GM19025 (cell line): ENCODE measurements around the gene ZDHHC14.

ENCODE experiments used
- ATAC-seq: cut with Tn5 transposase; IDR thresholded peaks from one replicate; pipeline ENCODE4 v1.9.1; 2021; ENCODE audit warnings: mild to moderate bottlenecking, low read depth, moderate library complexity; ENCODE audit not compliant: unreplicated experiment

Gene ZDHHC14

GRCh38 chr6:157651731-157652490 is 270.9 kb downstream of the ZDHHC14 start:
- no peak for ATAC-seq

DNA sequence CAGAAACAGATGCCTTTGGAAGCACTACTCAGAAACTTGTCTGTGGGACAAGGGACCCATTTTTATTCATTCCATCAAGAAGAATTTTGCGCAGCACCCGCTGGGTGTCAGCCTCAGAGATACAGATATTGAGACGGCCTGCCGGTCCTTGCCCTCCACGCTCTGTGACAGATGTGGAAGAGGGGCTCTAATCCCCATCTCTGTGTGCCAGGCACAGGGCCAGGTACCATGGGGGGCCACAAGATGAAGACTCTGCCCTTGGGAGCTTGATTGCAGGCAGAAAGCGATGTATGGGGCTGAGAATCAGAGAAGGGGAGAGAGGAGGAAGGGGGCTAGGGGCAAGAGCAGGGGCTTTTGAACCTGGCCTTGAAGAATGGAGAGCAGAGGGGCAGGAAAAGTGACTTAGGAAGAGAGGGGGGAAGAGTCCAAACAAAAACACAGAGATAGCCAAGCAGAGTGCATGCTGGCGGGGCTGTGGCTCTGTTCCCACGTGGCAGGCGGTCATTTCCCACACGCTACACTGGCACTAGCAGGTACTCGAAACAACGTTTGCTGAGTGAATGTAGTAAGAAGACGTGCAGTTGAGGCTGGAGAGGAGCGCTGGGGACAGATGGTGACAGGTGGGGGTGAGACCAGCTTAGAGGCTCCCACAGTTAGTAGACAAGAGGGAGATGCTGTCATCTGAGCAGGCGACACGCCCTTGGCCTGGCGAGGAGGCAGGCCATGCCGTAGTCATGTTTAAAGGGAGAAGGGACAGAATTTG is 271.8 kb downstream of the ZDHHC14 start:
- ATAC-seq = no peak

GRCh38 chr6:157653521-157653920 is 272.5 kb downstream of the ZDHHC14 start:
- no peak for ATAC-seq

DNA sequence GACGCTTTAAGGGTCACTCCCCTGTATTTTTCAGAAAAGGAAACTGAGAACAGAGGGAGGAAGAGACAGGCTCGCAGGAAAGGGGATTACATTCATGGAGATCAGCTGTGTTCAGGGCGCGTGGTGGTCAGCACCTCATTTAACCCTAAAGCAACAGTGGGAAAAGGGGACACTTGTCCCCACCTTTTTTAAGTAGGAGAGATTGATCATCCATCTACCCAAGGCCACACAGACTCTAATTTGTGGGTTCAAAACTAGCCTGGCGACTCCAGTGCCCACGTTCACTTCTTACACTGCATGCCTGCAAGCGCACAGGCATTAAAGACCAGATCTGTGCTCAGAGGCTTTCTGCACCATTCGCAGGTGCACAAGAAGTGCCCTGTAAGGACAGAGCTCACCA is 274.1 kb downstream of the ZDHHC14 start:
- no peak for ATAC-seq

DNA sequence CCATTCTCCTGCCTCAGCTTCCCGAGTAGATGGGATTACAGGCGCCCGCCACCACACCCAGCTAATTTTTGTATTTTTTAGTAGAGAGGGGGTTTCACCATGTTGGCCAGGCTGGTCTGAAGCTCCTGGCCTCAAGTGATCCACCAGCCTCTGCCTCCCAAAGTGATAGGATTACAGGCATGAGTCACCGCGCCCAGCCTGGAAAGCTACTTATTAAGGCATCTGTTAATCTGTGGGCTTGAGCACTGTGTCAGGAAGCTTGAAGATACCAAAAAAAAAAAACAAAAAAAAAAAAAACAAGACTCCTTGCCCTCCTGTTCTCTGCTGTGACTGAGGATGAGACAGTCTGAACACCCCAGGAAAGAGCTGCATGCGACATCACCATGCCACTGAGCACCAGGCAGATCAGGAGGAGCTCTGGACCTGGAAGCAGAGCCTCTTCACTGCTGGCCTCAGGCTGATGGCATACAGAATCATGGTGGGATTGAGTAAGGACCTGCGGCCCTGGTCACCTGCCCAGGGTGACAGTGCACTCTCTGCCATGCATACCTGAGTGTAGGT is 275.5 kb downstream of the ZDHHC14 start:
- no peak for ATAC-seq

- no peak for ATAC-seq
Measured at GRCh38 chr6:157657754-157658153, 276.8 kb downstream of the ZDHHC14 start.

DNA sequence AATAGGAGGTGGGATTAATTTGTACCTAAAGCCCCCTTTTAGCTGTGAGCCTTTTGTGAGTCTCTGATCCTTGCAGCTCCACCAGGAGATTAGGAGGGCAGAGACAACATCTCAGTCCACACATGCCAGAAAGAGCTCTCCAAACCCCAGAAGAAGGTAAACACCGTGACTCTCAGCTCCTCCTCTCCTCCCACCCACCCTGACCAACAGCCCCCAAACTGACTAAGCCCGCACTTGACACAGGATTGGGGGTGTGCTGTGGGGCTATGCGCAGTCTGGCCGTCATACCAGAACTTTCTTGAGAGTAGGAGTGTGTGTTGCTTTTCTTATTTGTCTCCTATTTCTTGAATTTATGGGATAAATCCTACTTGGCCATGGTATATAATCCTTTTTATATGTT is 277.3 kb downstream of the ZDHHC14 start:
- no peak for ATAC-seq

DNA sequence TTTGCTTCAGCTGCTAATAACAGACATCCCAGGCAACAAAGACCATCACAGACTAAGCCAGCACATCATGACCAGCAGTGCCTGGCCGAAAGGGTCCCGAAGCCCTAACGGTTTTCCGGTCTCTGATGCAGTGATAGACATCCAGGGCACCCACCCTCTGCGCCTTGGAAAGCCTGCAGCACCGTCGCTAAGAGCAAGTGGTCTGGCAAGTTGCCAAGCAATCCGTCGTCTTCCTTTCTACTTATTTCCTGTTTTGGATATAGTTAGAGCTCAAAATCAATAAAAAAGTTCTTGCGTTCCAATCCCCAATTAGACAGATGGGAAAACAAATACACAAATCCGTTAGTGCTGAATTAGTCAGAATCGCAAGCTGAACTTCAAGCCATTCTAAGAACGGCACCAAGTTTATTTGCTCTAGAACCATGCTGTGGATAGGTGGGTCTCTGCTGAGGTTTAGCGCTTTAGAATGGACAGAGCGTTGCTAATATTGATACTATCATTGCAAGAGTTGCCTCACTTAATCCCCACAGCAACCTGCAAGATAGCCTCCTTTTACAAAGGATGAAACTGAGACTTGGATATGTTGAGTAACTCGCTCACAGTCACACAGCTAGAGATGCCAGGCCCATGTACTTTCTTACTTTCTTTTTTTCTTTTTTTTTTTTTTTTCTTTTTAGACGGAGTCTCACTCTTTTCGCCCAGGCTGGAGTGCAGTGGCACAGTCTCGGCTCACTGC is 278.7 kb downstream of the ZDHHC14 start:
- ATAC-seq = no peak

- ATAC-seq = no peak
Measured at GRCh38 chr6:157660414-157660813, 279.4 kb downstream of the ZDHHC14 start.

GRCh38 chr6:157661652-157662051 is 280.7 kb downstream of the ZDHHC14 start:
- no peak for ATAC-seq

GRCh38 chr6:157663261-157663660 is 282.3 kb downstream of the ZDHHC14 start:
- ATAC-seq = no peak

DNA sequence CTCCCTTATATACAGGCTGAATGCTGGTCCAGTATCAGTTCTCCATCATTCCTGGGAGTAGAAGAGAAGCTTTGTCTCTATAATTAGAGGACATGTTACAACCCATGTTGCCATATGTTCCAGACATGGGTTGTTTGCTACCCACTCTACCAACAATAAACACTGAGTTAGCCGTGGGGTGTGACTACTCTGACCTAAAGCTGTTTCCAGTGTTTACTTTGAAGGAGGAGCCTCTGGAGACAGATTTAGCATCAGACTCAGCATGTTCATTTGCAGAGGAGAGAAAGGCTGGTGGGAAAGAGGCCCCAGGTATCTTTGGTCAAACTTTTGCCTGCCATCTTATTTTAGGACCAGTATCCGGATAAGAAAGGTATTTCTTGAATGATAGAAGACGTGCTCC is 284.2 kb downstream of the ZDHHC14 start:
- ATAC-seq = no peak

DNA sequence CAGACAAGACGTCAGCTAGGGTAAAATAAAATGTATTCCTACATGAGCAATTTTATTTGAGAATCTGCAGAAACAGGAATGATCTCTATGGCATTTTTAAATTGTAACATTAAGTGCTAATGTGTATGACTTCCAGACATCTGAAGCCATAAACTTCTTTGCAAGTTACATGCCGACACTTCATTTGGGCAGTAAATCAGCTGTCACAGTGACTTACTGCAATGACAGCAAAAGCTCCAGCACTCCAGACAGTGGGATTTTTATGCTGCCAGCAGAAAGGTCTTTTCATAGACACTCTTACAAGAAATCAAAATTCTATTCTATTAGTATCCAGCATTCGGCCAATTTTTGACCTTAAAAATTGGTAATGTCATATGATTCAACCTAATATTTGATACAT is 285.7 kb downstream of the ZDHHC14 start:
- ATAC-seq = no peak

GRCh38 chr6:157667211-157668008 is 286.4 kb downstream of the ZDHHC14 start:
- no peak for ATAC-seq

DNA sequence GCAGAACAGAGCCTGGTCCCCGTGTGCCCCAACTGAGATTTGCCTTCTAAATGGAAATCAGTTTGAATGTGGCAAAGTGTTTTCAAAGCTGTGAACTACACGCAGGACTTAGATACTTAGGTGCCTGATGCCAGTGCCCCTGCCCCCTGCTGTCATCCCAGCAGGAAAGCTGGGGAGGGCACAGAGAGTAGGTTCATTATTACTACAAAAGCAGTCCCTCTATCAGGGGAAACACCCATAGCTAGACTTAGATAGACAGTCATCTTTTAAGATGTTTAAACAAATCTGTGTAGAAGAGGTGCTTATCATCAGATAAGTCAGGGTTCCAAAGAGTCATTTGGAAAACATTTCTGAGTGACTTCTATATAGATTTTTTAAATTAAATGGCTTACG is 287.0 kb downstream of the ZDHHC14 start:
- ATAC-seq = no peak

GRCh38 chr6:157668713-157669112 is 287.7 kb downstream of the ZDHHC14 start:
- no peak for ATAC-seq

DNA sequence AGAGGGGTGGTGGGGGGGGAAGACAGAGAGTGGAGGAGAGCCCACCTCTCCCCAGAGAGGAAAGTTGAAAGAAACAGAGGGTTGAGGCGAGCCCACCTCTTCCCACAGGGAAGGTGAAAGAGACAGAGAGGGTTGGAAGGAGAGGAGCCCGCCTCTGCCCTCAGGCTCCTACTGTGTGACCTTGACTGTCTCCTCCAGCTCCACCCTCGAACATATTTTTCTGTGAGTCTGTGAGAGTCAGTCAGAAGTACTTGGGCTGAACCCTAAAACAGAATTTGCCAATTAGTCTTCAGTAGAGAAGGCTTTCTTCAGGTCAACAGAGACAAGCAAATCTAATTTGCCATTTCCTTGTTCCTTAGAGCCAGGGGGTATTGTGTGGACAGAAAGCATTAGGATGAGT is 288.3 kb downstream of the ZDHHC14 start:
- no peak for ATAC-seq

DNA sequence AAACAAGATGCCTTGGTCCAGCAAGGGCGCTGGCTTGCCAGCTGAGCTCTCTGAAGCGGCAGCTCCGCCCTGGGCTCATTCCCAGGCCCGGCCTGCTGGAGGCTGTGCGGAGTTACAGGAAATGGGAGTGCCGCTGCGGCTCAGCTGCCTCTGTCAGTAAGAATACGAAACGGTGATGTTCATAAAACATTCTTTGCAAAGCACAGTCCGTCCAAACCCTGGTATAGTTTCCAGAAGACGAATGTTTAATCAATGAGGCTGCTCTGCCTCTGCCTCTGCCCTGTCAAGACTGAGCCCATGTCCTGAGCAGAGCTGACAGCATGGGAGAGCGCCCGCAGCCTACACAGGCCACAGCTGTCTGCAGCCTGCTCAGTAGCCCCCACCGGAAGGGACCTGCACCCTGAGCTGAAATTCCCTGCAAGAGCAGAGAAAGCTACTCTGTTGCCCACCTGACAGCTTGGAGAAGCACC is 288.8 kb downstream of the ZDHHC14 start:
- ATAC-seq = no peak

DNA sequence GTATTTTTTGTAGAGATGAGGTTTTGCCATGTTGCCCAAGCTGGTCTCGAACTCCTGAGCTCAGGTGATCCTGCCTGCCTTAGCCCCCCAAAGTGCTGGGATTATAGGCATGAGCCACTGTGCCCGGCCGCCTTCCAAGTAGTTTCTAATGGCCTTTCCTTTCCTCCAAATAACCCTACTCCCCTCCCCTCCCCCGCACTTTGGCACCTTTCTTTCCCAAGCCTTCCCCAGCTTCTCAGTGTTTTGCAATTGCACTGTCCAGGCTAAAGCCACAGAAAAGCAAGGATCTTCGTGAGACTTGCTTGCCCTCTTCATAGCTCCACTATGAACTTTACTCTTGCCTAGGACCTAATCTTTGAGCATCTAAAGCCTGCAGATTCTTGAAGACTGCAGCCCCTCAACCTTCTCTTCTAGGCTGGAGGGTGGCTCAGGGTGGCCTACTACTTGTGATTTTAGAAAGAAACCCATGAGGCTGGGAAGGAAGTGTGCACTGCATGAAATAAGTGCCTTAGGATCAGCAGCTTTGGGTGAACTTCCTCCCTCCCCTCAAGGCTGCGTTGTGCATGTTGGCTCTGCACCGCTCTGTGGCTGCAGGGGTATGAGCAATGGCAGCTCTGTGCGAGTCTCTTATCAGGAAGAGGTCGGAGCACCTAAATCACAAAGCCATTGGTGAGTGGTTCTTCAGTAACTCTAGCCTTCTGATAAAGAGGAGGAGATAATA is 289.6 kb downstream of the ZDHHC14 start:
- ATAC-seq = no peak
